Astrocyte (in vitro differentiated cells and primary cell): ENCODE data around the gene EIF4EBP3. TPM values are rescaled to one million over a fixed set of nuclear protein-coding genes. Genes with fewer than 3 reads are reported as not detected.

Experiments used
- DNase-seq: peaks from one replicate; pipeline ENCODE4 v3.0.0-alpha.2; 2010; ENCODE audit warnings: low read depth
- FAIRE-seq: peaks from 2 replicates; lab custom pipeline; 2011; peaks lifted over from hg19 to GRCh38; lab: Jason Lieb, UNC
- H2AFZ ChIP-seq: 2 replicates; pipeline ENCODE4 v1.6.0; 2012; ENCODE audit warnings: low read depth, low read length, inconsistent platforms
- H3K27ac ChIP-seq: 2 replicates; pipeline ENCODE4 v1.5.1; 2011; ENCODE audit warnings: low read depth, low read length, inconsistent platforms
- H3K27me3 ChIP-seq: 2 replicates; pipeline ENCODE4 v1.6.0; 2011; ENCODE audit warnings: low read length, inconsistent platforms; ENCODE audit not compliant: insufficient read depth
- H3K36me3 ChIP-seq: 2 replicates; pipeline ENCODE4 v1.5.1; 2011; ENCODE audit warnings: low read length, inconsistent platforms; ENCODE audit not compliant: insufficient read depth
- H3K4me1 ChIP-seq: 2 replicates; pipeline ENCODE4 v1.5.1; 2011; ENCODE audit warnings: low read length, inconsistent platforms; ENCODE audit not compliant: insufficient read depth
- H3K4me2 ChIP-seq: 2 replicates; pipeline ENCODE4 v1.6.0; 2012; ENCODE audit warnings: low read length, inconsistent platforms
- H3K4me3 ChIP-seq: 2 replicates; pipeline ENCODE4 v1.5.1; 2011; ENCODE audit warnings: low read depth, mild to moderate bottlenecking, low read length, inconsistent platforms; ENCODE audit not compliant: insufficient read depth
- H3K79me2 ChIP-seq: 2 replicates; pipeline ENCODE4 v1.6.0; 2012; ENCODE audit warnings: mild to moderate bottlenecking, low read length, inconsistent platforms; ENCODE audit not compliant: insufficient read depth
- H3K9ac ChIP-seq: 2 replicates; pipeline ENCODE4 v1.6.0; 2012; ENCODE audit warnings: mild to moderate bottlenecking, low read length, inconsistent platforms
- H3K9me3 ChIP-seq: 2 replicates; pipeline ENCODE4 v1.5.1; 2012; ENCODE audit warnings: low read depth, mild to moderate bottlenecking, low read length, inconsistent platforms; ENCODE audit not compliant: insufficient read depth
- H4K20me1 ChIP-seq: 2 replicates; pipeline ENCODE4 v1.6.0; 2012; ENCODE audit warnings: low read length, inconsistent platforms; ENCODE audit not compliant: insufficient read depth
- H3K27ac Mint-ChIP-seq: one replicate; pipeline ENCODE4 v1.8.0; 2021; ENCODE audit warnings: mild to moderate bottlenecking, mixed read lengths; ENCODE audit not compliant: unreplicated experiment
- H3K27me3 Mint-ChIP-seq: one replicate; pipeline ENCODE4 v1.8.0; 2021; ENCODE audit warnings: low read depth, mixed read lengths; ENCODE audit not compliant: unreplicated experiment
- H3K36me3 Mint-ChIP-seq: one replicate; pipeline ENCODE4 v1.8.0; 2021; ENCODE audit warnings: low read depth, mixed read lengths; ENCODE audit not compliant: unreplicated experiment
- H3K4me1 Mint-ChIP-seq: one replicate; pipeline ENCODE4 v1.8.0; 2021; ENCODE audit warnings: low read depth, mixed read lengths; ENCODE audit not compliant: unreplicated experiment
- H3K4me3 Mint-ChIP-seq: one replicate; pipeline ENCODE4 v1.8.0; 2021; ENCODE audit warnings: mild to moderate bottlenecking, moderate library complexity, mixed read lengths; ENCODE audit not compliant: unreplicated experiment
- H3K9me3 Mint-ChIP-seq: one replicate; pipeline ENCODE4 v1.8.0; 2021; ENCODE audit warnings: mild to moderate bottlenecking, mixed read lengths; ENCODE audit not compliant: unreplicated experiment
- EZH2 ChIP-seq: IDR thresholded peaks from 2 replicates; pipeline ENCODE4 v1.6.1; 2012; ENCODE audit warnings: mild to moderate bottlenecking, low read length, inconsistent platforms; ENCODE audit not compliant: insufficient read depth
- total RNA-seq: library from RNA; stranded (reverse); gene quantifications from 2 replicates; pipeline ENCODE4 v1.2.1, GENCODE V29; 2021
- TF ChIP-seq, protein P1 (sequence below): IDR thresholded peaks from 2 replicates; pipeline ENCODE4 v1.5.1; 2011; ENCODE audit warnings: low read depth, mild to moderate bottlenecking, inconsistent platforms, low read length, moderate library complexity; ENCODE audit not compliant: insufficient read depth

Gene EIF4EBP3
- total RNA-seq, 1 donor from 2014 or later: 3.6 TPM

DNA sequence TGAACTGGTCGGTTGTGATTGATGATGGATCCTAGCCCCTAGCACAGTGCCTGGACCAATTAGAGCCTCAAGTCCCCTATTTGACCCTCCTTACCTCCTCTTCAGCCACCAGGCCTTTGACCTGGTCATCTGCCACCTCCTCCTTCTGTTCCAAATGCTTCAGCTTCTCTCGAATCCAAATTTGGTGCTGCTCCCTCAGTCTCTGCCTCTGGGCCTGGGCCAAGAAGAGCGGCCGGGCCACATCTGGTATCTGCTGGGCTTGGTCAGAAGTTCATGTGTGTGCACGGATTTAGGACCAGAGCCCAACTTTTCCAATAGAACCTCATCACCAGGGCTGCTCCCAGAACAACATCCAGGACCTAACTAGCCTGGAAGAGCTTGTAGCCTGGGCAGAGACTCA is 23.6 kb downstream of the EIF4EBP3 start:
- Histone ChIP-seq H3K36me3 (peaks cover 9% of the 10 kb centered on the region), H3K4me1 (no peaks in the 10 kb centered on the region), H3K27ac (no peak overlapping the region), H3K9me3 (no peaks in the 10 kb centered on the region), H3K4me2 (no peak overlapping the region), H3K79me2 (peaks cover 21% of the 10 kb centered on the region), H3K9ac (no peak overlapping the region), H3K27me3 (no peaks in the 10 kb centered on the region), H2AFZ (no peak overlapping the region), H3K4me3 (no peak overlapping the region), H4K20me1 (peaks cover 16% of the 10 kb centered on the region)
- TF ChIP-seq, protein P1, sequence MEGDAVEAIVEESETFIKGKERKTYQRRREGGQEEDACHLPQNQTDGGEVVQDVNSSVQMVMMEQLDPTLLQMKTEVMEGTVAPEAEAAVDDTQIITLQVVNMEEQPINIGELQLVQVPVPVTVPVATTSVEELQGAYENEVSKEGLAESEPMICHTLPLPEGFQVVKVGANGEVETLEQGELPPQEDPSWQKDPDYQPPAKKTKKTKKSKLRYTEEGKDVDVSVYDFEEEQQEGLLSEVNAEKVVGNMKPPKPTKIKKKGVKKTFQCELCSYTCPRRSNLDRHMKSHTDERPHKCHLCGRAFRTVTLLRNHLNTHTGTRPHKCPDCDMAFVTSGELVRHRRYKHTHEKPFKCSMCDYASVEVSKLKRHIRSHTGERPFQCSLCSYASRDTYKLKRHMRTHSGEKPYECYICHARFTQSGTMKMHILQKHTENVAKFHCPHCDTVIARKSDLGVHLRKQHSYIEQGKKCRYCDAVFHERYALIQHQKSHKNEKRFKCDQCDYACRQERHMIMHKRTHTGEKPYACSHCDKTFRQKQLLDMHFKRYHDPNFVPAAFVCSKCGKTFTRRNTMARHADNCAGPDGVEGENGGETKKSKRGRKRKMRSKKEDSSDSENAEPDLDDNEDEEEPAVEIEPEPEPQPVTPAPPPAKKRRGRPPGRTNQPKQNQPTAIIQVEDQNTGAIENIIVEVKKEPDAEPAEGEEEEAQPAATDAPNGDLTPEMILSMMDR: no peak
- TF ChIP-seq EZH2: no peak
- peaks cover 2% of the 10 kb centered on the region for H3K27me3 Mint-ChIP-seq
- no peak for DNase-seq
- FAIRE-seq: no peak
- H3K4me1 Mint-ChIP-seq: peaks cover 7% of the 10 kb centered on the region
- H3K4me3 Mint-ChIP-seq: no peak overlapping the region
- H3K27ac Mint-ChIP-seq: peak overlapping the region; percentile 53
- peaks cover 12% of the 10 kb centered on the region for H3K36me3 Mint-ChIP-seq
- no peaks in the 10 kb centered on the region for H3K9me3 Mint-ChIP-seq

DNA sequence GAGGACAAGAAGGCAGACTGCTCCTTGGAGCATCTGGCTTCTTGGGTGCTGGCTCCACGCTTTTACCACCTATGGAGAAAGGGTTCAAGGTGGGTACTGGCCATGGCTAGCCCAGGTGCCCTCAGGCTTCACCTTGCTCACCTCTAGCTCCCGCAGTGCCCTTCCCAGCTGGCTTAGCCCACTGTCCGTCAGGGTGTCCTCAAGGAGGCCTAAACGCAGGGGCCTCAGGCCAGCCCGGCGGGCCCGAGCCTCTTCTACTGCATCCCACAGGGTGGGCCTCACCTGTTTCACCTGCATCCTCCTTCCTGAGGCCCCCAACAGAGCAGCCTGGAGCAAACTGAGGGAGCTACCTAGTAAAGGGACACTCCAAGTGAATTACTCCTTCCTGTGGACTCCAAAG is 26.2 kb downstream of the EIF4EBP3 start:
- FAIRE-seq (no peak), DNase-seq (no peak)
- H3K4me1 ChIP-seq: peaks cover 6% of the 10 kb centered on the region
- peaks cover 4% of the 10 kb centered on the region for H3K27me3 Mint-ChIP-seq
- no peak overlapping the region for H3K9ac ChIP-seq
- H3K4me1 Mint-ChIP-seq: peaks cover 10% of the 10 kb centered on the region
- H3K4me3 ChIP-seq: no peak overlapping the region
- H4K20me1 ChIP-seq: peaks cover 4% of the 10 kb centered on the region
- H3K27me3 ChIP-seq: no peaks in the 10 kb centered on the region
- no peak overlapping the region for H3K4me2 ChIP-seq
- peaks cover 2% of the 10 kb centered on the region for H3K36me3 Mint-ChIP-seq
- no peaks in the 10 kb centered on the region for H3K9me3 Mint-ChIP-seq
- H2AFZ ChIP-seq: no peak overlapping the region
- H3K4me3 Mint-ChIP-seq: no peak overlapping the region
- TF ChIP-seq EZH2: no peak
- TF ChIP-seq, protein P1: no peak
- H3K27ac ChIP-seq: no peak overlapping the region
- H3K9me3 ChIP-seq: no peaks in the 10 kb centered on the region
- no peaks in the 10 kb centered on the region for H3K79me2 ChIP-seq
- no peaks in the 10 kb centered on the region for H3K36me3 ChIP-seq
- H3K27ac Mint-ChIP-seq: no peak overlapping the region

DNA sequence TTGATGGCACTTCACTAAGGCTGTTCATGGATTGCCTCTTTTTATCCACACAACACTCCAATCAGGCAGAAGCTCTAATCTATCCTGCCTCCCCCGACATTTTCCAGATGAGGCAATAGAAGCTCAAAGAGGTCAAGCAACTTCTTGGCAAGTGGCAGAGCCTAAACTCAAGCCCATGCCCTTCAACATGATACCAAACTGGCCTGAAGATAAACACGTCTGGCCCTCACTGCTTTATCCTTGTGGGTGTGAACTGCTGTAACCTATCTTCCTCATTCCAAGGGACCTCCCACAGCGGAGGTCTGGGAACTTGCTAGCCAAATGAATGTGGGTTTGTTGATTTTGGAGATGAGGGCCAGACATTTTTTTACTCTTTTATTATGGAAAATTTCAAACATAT is 26.7 kb downstream of the EIF4EBP3 start:
- no peaks in the 10 kb centered on the region for H3K79me2 ChIP-seq
- H3K9me3 Mint-ChIP-seq: no peaks in the 10 kb centered on the region
- peaks cover 8% of the 10 kb centered on the region for H3K4me1 Mint-ChIP-seq
- FAIRE-seq: no peak
- H3K27me3 ChIP-seq: no peaks in the 10 kb centered on the region
- H3K36me3 Mint-ChIP-seq: peaks cover 2% of the 10 kb centered on the region
- DNase-seq: peak; percentile 34
- H3K9ac ChIP-seq: no peak overlapping the region
- H3K4me1 ChIP-seq: peaks cover 6% of the 10 kb centered on the region
- no peak overlapping the region for H2AFZ ChIP-seq
- H3K36me3 ChIP-seq: no peaks in the 10 kb centered on the region
- H3K4me3 Mint-ChIP-seq: no peak overlapping the region
- no peak overlapping the region for H3K27ac ChIP-seq
- no peak overlapping the region for H3K27ac Mint-ChIP-seq
- no peaks in the 10 kb centered on the region for H3K9me3 ChIP-seq
- H4K20me1 ChIP-seq: no peaks in the 10 kb centered on the region
- no peak overlapping the region for H3K4me2 ChIP-seq
- H3K27me3 Mint-ChIP-seq: peaks cover 4% of the 10 kb centered on the region
- H3K4me3 ChIP-seq: no peak overlapping the region
- TF ChIP-seq, protein P1: no peak
- no peak for TF ChIP-seq EZH2
